IMR-90 (cell line): ENCODE results near the gene COL18A1. TPM values are rescaled to one million over a fixed set of nuclear protein-coding genes. Genes with fewer than 3 reads are reported as not detected.

ENCODE experiments used
- ATAC-seq: fragments of 200-7000 bp; cut with Tn5 transposase; 2 replicates; pipeline ENCODE4 v1.9.1; 2020; ENCODE audit warnings: low read depth, mild to moderate bottlenecking, moderate library complexity
- BruUV-seq: library from RNA; stranded (reverse); fragments of 400-500 nt; replicated peaks from 2 replicates; lab custom pipeline; 2021; lab: Mats Ljungman, UMichigan
- CTCF ChIA-PET: fragments of 300-600 bp; formaldehyde crosslinking; extraction: SDS; loops from one replicate; lab custom pipeline; 2021; ENCODE audit warnings: antibody characterized with exemption; lab: Yijun Ruan, JAX
- POLR2A ChIA-PET: fragments of 300-600 bp; sonication (Branson Sonifier 250); formaldehyde crosslinking; loops from one replicate; lab custom pipeline; 2022; ENCODE audit warnings: antibody characterized with exemption; ENCODE audit not compliant: unreplicated experiment; lab: Charles Lee
- DNase-seq: peaks from one replicate; pipeline ENCODE4 v3.0.0; 2013
- H2AFZ ChIP-seq: replicated peaks from 2 replicates; pipeline ENCODE3; 2013; ENCODE audit warnings: low read length, mild to moderate bottlenecking; ENCODE audit not compliant: poor library complexity
- H2AK5ac ChIP-seq: 2 replicates; pipeline ENCODE4 v1.6.1; 2013; ENCODE audit warnings: low read depth, low read length, inconsistent platforms
- H2AK9ac ChIP-seq: replicated peaks from 2 replicates; pipeline ENCODE3; 2013; ENCODE audit warnings: mild to moderate bottlenecking, low read depth, low read length, moderate library complexity; ENCODE audit not compliant: poor library complexity
- H2BK120ac ChIP-seq: 2 replicates; pipeline ENCODE4 v1.6.1; 2013; ENCODE audit warnings: low read depth, low read length, inconsistent platforms
- H2BK15ac ChIP-seq: 3 replicates; pipeline ENCODE4 v1.6.1; 2013; ENCODE audit warnings: low read depth, low read length, inconsistent platforms
- H2BK20ac ChIP-seq: 2 replicates; pipeline ENCODE4 v1.6.1; 2013; ENCODE audit warnings: low read depth, mild to moderate bottlenecking, inconsistent platforms, low read length, moderate library complexity
- H2BK5ac ChIP-seq: 2 replicates; pipeline ENCODE4 v1.6.1; 2013; ENCODE audit warnings: mild to moderate bottlenecking, low read depth, low read length, inconsistent platforms; ENCODE audit not compliant: poor library complexity, severe bottlenecking
- H3K14ac ChIP-seq: replicated peaks from 2 replicates; pipeline ENCODE4 v1.6.1; 2013; ENCODE audit warnings: low read depth, low read length, inconsistent platforms
- H3K18ac ChIP-seq: 2 replicates; pipeline ENCODE4 v1.6.1; 2013; ENCODE audit warnings: low read depth, low read length, control low read depth
- H3K23ac ChIP-seq: 2 replicates; pipeline ENCODE4 v1.6.1; 2013; ENCODE audit warnings: low read depth, low read length, inconsistent platforms
- H3K27ac ChIP-seq: 2 replicates; pipeline ENCODE4 v1.5.1; 2013; ENCODE audit warnings: mild to moderate bottlenecking, control low read depth, low read length; ENCODE audit not compliant: insufficient read depth
- H3K27me3 ChIP-seq: 2 replicates; pipeline ENCODE4 v1.6.1; 2013; ENCODE audit warnings: low read length; ENCODE audit not compliant: control insufficient read depth, insufficient read depth
- H3K36me3 ChIP-seq: 2 replicates; pipeline ENCODE4 v1.6.1; 2013; ENCODE audit warnings: low read length, mixed read lengths; ENCODE audit not compliant: control insufficient read depth, insufficient read depth
- H3K4ac ChIP-seq: 2 replicates; pipeline ENCODE4 v1.6.1; 2013; ENCODE audit warnings: low read depth, low read length, inconsistent platforms
- H3K4me1 ChIP-seq: 2 replicates; pipeline ENCODE4 v1.6.1; 2013; ENCODE audit warnings: low read length, mixed read lengths; ENCODE audit not compliant: control insufficient read depth, insufficient read depth
- H3K4me2 ChIP-seq: 2 replicates; pipeline ENCODE4 v1.6.1; 2013; ENCODE audit warnings: low read depth, mild to moderate bottlenecking, control low read depth, low read length, moderate library complexity
- H3K4me3 ChIP-seq: 2 replicates; pipeline ENCODE4 v1.5.1; 2013; ENCODE audit warnings: low read depth, mild to moderate bottlenecking, control low read depth, low read length, moderate library complexity; ENCODE audit not compliant: insufficient read depth
- H3K56ac ChIP-seq: 2 replicates; pipeline ENCODE4 v1.6.1; 2013; ENCODE audit warnings: low read length, inconsistent platforms; ENCODE audit not compliant: insufficient read depth; ENCODE audit errors: extremely low read depth
- H3K79me1 ChIP-seq, 2 experiments: 2 replicates each; pipeline ENCODE4 v1.6.1; 2013; ENCODE audit warnings: low read length in 2 of 2, inconsistent platforms in 1 of 2, low read depth in 1 of 2
- H3K9ac ChIP-seq: 2 replicates; pipeline ENCODE4 v1.6.1; 2013; ENCODE audit warnings: low read depth, low read length, control low read depth
- H3K9me1 ChIP-seq: 2 replicates; pipeline ENCODE4 v1.6.1; 2013; ENCODE audit warnings: low read length, inconsistent platforms; ENCODE audit not compliant: insufficient read depth
- H3K9me3 ChIP-seq: 2 replicates; pipeline ENCODE4 v1.6.1; 2013; ENCODE audit warnings: low read length; ENCODE audit not compliant: control insufficient read depth, insufficient read depth
- H4K20me1 ChIP-seq: 2 replicates; pipeline ENCODE4 v1.6.1; 2013; ENCODE audit warnings: low read length, inconsistent platforms; ENCODE audit not compliant: insufficient read depth
- H4K5ac ChIP-seq: 2 replicates; pipeline ENCODE4 v1.6.1; 2013; ENCODE audit warnings: mild to moderate bottlenecking, low read depth, low read length, control low read depth
- H4K8ac ChIP-seq, 2 experiments: 2 replicates each; pipeline ENCODE4 v1.6.1; 2013; ENCODE audit warnings: low read depth in 2 of 2, low read length in 2 of 2, control low read depth in 1 of 2, inconsistent platforms in 1 of 2
- H4K91ac ChIP-seq: 2 replicates; pipeline ENCODE4 v1.6.1; 2013; ENCODE audit warnings: low read depth, low read length, inconsistent platforms; ENCODE audit not compliant: insufficient read depth
- BHLHE40 ChIP-seq: fragments of 150-350 bp; IDR thresholded peaks from 2 replicates; pipeline ENCODE4 v1.6.1; 2016; ENCODE audit warnings: mild to moderate bottlenecking, low read depth, low read length
- CEBPB ChIP-seq: IDR thresholded peaks from 2 replicates; pipeline ENCODE4 v1.6.1; 2012; ENCODE audit warnings: low read depth, low read length, improper control_type of control experiment
- CHD1 ChIP-seq: IDR thresholded peaks from 2 replicates; pipeline ENCODE4 v1.6.1; 2012; ENCODE audit warnings: low read depth, low read length, improper control_type of control experiment
- MAZ ChIP-seq: IDR thresholded peaks from 2 replicates; pipeline ENCODE4 v1.6.1; 2012; ENCODE audit warnings: low read depth, mild to moderate bottlenecking, low read length, improper control_type of control experiment, moderate library complexity, borderline replicate concordance
- MXI1 ChIP-seq: IDR thresholded peaks from 2 replicates; pipeline ENCODE4 v1.6.1; 2012; ENCODE audit warnings: low read depth, mild to moderate bottlenecking, low read length, moderate library complexity, borderline replicate concordance
- POLR2A ChIP-seq: IDR thresholded peaks from 2 replicates; pipeline ENCODE4 v1.6.1; 2012; ENCODE audit warnings: mild to moderate bottlenecking, low read depth, low read length
- RFX5 ChIP-seq: IDR thresholded peaks from 2 replicates; pipeline ENCODE4 v1.8.0; 2012; ENCODE audit warnings: low read depth, mild to moderate bottlenecking, low read length, moderate library complexity
- WGBS, 2 experiments: methylation state at CpG; one replicate each; pipeline versions ENCODE4 v1.1.5 to v1.1.7; 2013; ENCODE audit warnings: missing lambda C conversion rate in 2 of 2; ENCODE audit not compliant: insufficient read length in 1 of 2; ENCODE audit errors: extremely low coverage in 2 of 2; 5-methylcytosine and 5-hydroxymethylcytosine counted together
- dilution Hi-C: fragments of 300-500 bp; cut with HindIII; formaldehyde crosslinking; loops from one replicate; pipeline ENCODE4 v1.14.3; 2018; ENCODE audit warnings: low sequenced_read_pairs; ENCODE audit not compliant: unreplicated experiment
- in situ Hi-C: fragments of 300-500 bp; cut with MboI; formaldehyde crosslinking; loops from 3 replicates; pipeline ENCODE4 v1.14.3; 2019; ENCODE audit warnings: low sequenced_read_pairs, inconsistent platforms, mixed read lengths
- intact Hi-C: fragments of 100-400 bp; cut with micrococcal nuclease; formaldehyde crosslinking; loops from 2 replicates; pipeline ENCODE4 v1.10.0; 2022
- polyA plus RNA-seq, 3 experiments: library from polyadenylated mRNA; depleted of rRNA; stranded (reverse); fragments of >200 nt; gene quantifications; 2 replicates each; pipeline ENCODE4 v1.2.3, GENCODE V29; 2012; ENCODE audit warnings: low replicate concordance in 1 of 3
- total RNA-seq: library from RNA; depleted of rRNA; stranded (reverse); fragments of >200 nt; gene quantifications from 2 replicates; pipeline ENCODE4 v1.2.3, GENCODE V29; 2012
- TF ChIP-seq, protein P1 (sequence below): fragments of 150-350 bp; IDR thresholded peaks from 2 replicates; pipeline ENCODE4 v1.6.1; 2017; ENCODE audit warnings: mild to moderate bottlenecking, antibody characterized with exemption, low read length, low read depth

Gene COL18A1
- total and polyA plus RNA-seq, 2 of the 4 experiments (the other 2 are of a cell fraction) = 4.3 to 46.7 TPM

DNA sequence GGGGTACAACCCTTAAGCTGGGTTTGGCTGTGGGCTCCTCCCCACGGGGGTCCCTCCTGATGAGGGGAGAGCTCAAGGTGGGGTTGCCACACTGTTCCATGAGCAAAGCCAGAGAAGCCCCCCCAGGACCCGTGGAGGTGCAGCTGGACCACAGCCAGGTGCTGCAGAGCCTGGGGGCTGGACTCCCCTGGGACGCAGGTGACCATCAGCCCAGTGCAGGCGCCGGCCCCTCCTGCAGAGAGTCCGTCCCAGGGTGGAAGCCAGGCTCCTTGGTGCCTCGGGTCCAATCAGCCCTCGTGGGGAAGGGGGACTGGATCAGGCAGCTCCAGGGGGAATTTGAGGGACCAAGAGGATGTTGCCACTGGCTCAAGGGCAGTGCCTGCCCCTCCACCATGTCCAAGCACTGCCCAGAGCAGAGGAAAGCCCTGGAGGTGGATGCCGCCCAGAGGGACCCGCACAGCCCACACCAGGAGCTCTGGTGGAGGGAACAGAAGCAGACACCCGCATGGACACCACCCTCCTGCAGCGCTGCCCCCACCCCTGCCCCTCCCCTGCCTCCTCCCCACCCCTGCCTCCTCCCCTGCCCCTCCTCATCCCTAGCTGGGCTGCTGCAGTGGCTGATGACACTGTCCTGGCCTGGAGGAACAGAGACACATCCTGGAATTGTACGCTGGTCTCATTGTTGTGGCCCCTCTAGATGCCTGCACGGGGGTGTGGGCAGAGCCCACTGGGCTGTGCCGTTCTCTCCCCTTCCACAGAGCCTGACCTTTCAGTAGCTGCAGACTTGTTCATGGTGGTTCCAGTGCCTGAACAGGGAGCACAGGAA is 30.8 kb upstream of the COL18A1 start:
- Histone ChIP-seq H2BK5ac (no peak overlapping the region), H3K4ac (no peak overlapping the region), H4K20me1 (no peaks in the 10 kb centered on the region), H3K9me3 (peaks cover 4% of the 10 kb centered on the region), H3K27ac (no peak overlapping the region), H3K23ac (no peak overlapping the region), H3K79me1 (no peaks in the 10 kb centered on the region), H4K5ac (no peak overlapping the region), H2BK15ac (no peak overlapping the region), H3K4me1 (peaks cover 13% of the 10 kb centered on the region), H4K8ac (no peak overlapping the region; a peak in 1 of 4 replicates), H2AK9ac (no peak overlapping the region), H3K18ac (no peak overlapping the region), H3K14ac (0 out of 2 replicates have a peak overlapping the region, but pooled peaks have one; percentile 59), H3K9ac (no peak overlapping the region), H3K36me3 (no peaks in the 10 kb centered on the region), H3K27me3 (no peaks in the 10 kb centered on the region), H3K9me1 (peaks cover 5% of the 10 kb centered on the region; the same call in 1 of the 2 replicates), H2BK120ac (no peak overlapping the region), H3K4me2 (no peak overlapping the region), H2AK5ac (peak overlapping the region; percentile 82; the same call in 1 of the 2 replicates), H3K56ac (no peak overlapping the region), H4K91ac (no peak overlapping the region), H2BK20ac (no peak overlapping the region), H3K4me3 (no peak overlapping the region), H2AFZ (no peak overlapping the region)
- BruUV-seq = no TSS peak
- intact Hi-C loops (no loop called here), in situ Hi-C loops (no loop called here), dilution Hi-C loops (no loop called here)
- no CpG with 5 or more reads among the region's 15 CpGs for WGBS, 2 experiments
- DNase-seq (no peak), ATAC-seq (no peak)
- TF ChIP-seq MXI1 (no peak), MAZ (no peak), RFX5 (no peak), CHD1 (no peak), CEBPB (no peak), BHLHE40 (no peak), POLR2A (no peak)
- TF ChIP-seq, protein P1, sequence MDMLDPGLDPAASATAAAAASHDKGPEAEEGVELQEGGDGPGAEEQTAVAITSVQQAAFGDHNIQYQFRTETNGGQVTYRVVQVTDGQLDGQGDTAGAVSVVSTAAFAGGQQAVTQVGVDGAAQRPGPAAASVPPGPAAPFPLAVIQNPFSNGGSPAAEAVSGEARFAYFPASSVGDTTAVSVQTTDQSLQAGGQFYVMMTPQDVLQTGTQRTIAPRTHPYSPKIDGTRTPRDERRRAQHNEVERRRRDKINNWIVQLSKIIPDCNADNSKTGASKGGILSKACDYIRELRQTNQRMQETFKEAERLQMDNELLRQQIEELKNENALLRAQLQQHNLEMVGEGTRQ = no peak
- ChIA-PET POLR2A (interaction anchor here (0.5 kb wide), 1 partner anchor 67 kb away, joined by 3 read pairs; no protein-coding TSS in a partner anchor), CTCF (interaction anchor here (1.4 kb wide), 1 partner anchor 65 kb away, joined by 5 read pairs; no protein-coding TSS in a partner anchor)
